HG03196 (cell line): ENCODE data around the gene GAGE13.
"Not testable (repeated sequence)": the region's sequence is repeated elsewhere in the genome, so short reads cannot be mapped to it uniquely, and the experiment has no call there.

ENCODE experiments used
- ATAC-seq: cut with Tn5 transposase; IDR thresholded peaks from one replicate; pipeline ENCODE4 v1.9.1; 2021; ENCODE audit not compliant: unreplicated experiment

GAGE13 gene

DNA sequence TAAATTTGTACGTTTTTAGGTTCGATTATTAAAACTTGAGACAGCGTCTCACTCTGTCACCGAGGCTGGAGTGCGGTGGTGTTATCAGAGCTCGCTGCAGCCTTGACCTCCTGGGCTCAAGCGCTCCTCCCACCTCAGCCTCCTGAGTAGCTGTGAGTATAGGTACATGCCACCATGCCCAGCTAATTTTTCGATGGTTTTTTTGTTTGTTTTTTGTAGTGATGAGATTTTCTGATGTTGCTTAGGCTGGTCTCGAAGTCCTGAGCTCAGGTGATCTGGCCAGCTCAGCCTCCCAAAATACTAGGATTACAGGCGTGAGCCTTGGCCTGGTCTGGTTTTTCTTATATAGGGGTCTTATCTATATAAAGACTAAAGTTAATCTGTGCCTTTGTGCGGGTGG is 961 bp upstream of the GAGE13 start:
- not testable (repeated sequence) for ATAC-seq

DNA sequence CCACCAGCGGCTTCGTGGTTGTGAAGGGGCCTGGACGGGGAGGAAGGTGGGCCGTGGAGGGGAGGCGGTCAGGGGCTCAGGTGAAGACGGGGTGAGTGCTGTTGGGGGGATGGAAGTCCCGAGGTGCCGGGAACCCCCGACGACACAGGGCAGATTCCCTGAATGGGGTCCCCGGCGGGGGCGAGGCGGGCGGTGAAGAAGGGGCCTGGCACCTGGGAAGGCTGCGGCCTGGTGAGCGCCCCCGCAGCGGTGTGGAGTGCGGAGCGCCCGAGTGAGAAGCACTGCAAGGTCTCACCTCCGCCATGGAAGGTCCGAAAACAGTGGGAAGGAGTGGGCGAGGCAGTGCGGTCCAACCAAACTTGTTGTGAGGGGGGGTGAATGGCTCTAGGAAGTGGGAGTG is 459 bp downstream of the GAGE13 start:
- not testable (repeated sequence) for ATAC-seq

DNA sequence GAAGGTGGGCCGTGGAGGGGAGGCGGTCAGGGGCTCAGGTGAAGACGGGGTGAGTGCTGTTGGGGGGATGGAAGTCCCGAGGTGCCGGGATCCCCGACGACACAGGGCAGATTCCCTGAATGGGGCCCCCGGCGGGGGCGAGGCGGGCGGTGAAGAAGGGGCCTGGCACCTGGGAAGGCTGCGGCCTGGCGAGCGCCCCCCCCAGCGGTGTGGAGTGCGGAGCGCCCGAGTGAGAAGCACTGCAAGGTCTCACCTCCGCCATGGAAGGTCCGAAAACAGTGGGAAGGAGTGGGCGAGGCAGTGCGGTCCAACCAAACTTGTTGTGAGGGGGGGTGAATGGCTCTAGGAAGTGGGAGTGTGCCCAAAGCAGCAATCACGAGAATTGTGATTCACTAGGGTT is 10.1 kb downstream of the GAGE13 start:
- ATAC-seq, result not testable (repeated sequence)

GRCh38 chrX:49344496-49345175 is 13.3 kb downstream of the GAGE13 start:
- not testable (repeated sequence) for ATAC-seq

- not testable (repeated sequence) for ATAC-seq
These were observed 14.0 kb downstream of the GAGE13 start for GRCh38 chrX:49345402-49345801.

DNA sequence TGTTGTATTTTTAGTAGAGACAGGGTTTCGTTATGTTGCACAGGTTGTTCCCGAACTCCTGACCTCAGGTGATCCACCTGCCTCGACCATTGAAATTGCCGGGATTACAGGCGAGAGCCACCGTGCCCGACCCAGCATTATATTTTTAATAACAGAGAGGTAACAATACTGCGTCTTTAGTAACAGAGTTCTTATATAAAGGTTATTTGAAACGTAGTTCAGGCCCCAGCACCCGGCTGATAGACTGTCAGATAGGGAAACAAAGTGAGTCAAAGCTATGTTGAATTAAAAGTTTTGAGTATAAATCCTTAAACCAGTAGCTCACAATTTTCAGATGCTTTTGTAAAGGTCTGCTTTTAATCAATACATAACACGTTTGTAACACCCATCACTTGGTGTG is 14.8 kb downstream of the GAGE13 start:
- not testable (repeated sequence) for ATAC-seq
